ENCODE data around the gene ST6GALNAC4.

The ST6GALNAC4 gene

GRCh38 chr9:127925959-127926905 lies 9.4 kb upstream of the ST6GALNAC4 start:
- H3K4me3 ChIP-seq (ENCODE audit: low read depth, low read length) = no peak overlapping the region
- 0 out of 2 replicates have a peak, but pooled peaks cover 3% of the 10 kb centered on the region for H3K4me1 ChIP-seq (ENCODE audit: control insufficient read depth, insufficient read depth, low read length)
- H3K36me3 ChIP-seq (ENCODE audit: control insufficient read depth in 2 of 2, insufficient read depth in 1 of 2, low read length in 2 of 2) = no peaks in the 10 kb centered on the region
- no peak overlapping the region for H3K27ac ChIP-seq (ENCODE audit: extremely low read depth, low read depth, low read length)
- CTCF ChIA-PET = interaction anchor here (1.1 to 8.6 kb wide), 3 partner anchors 108 to 192 kb away, joined by 3 to 65 read pairs (median 4); partner anchors contain the start of gene TOR2A
- TF ChIP-seq ZNF654 (tag by site-specific recombination; IDR thresholded peaks at IDR 0.05; ENCODE audit: low read depth) (0 out of 2 replicates have a peak, but pooled peaks have one; percentile 4), GLIS1 (tag by site-specific recombination; IDR thresholded peaks at IDR 0.05) (peak; percentile 15; the same call in 1 of the 2 replicates), ZNF366 (tag by site-specific recombination; conservative IDR thresholded peaks at IDR 0.05) (peak; percentile 69), ZSCAN30 (tag by site-specific recombination; IDR thresholded peaks at IDR 0.05) (no peak), ZNF600 (tag by site-specific recombination; IDR thresholded peaks at IDR 0.05) (0 out of 2 replicates have a peak, but pooled peaks have one; percentile 9)
- no peaks in the 10 kb centered on the region for H3K9me3 ChIP-seq (ENCODE audit: control insufficient read depth, insufficient read depth, low read depth, low read length)
- POLR2A ChIA-PET = interaction anchor here (0.6 kb wide), 1 partner anchor 148 kb away, joined by 4 read pairs; no protein-coding TSS in a partner anchor

- H3K36me3 ChIP-seq (ENCODE audit: control insufficient read depth in 2 of 2, insufficient read depth in 1 of 2, low read length in 2 of 2) = no peaks in the 10 kb centered on the region
- no peak overlapping the region for H3K4me3 ChIP-seq (ENCODE audit: low read depth, low read length)
- no peak overlapping the region for H3K27ac ChIP-seq (ENCODE audit: extremely low read depth, low read depth, low read length)
- H3K4me1 ChIP-seq (ENCODE audit: control insufficient read depth, insufficient read depth, low read length) = no peaks in the 10 kb centered on the region
- ChIA-PET POLR2A (no interaction called here), CTCF (interaction anchor here (0.8 to 8.6 kb wide), 9 partner anchors 8 to 339 kb away, joined by 3 to 65 read pairs (median 5); partner anchors contain the start of gene TOR2A)
- no peaks in the 10 kb centered on the region for H3K9me3 ChIP-seq (ENCODE audit: control insufficient read depth, insufficient read depth, low read depth, low read length)
- TF ChIP-seq, protein P1, sequence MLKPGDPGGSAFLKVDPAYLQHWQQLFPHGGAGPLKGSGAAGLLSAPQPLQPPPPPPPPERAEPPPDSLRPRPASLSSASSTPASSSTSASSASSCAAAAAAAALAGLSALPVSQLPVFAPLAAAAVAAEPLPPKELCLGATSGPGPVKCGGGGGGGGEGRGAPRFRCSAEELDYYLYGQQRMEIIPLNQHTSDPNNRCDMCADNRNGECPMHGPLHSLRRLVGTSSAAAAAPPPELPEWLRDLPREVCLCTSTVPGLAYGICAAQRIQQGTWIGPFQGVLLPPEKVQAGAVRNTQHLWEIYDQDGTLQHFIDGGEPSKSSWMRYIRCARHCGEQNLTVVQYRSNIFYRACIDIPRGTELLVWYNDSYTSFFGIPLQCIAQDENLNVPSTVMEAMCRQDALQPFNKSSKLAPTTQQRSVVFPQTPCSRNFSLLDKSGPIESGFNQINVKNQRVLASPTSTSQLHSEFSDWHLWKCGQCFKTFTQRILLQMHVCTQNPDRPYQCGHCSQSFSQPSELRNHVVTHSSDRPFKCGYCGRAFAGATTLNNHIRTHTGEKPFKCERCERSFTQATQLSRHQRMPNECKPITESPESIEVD (tag by site-specific recombination; IDR thresholded peaks at IDR 0.05) = no peak
- TF ChIP-seq, protein P2, sequence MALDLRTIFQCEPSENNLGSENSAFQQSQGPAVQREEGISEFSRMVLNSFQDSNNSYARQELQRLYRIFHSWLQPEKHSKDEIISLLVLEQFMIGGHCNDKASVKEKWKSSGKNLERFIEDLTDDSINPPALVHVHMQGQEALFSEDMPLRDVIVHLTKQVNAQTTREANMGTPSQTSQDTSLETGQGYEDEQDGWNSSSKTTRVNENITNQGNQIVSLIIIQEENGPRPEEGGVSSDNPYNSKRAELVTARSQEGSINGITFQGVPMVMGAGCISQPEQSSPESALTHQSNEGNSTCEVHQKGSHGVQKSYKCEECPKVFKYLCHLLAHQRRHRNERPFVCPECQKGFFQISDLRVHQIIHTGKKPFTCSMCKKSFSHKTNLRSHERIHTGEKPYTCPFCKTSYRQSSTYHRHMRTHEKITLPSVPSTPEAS (tag by site-specific recombination; IDR thresholded peaks at IDR 0.05) = peak; percentile 95
Observed at GRCh38 chr9:127924736-127925444, 8.0 kb upstream of the ST6GALNAC4 start.

- ChIA-PET POLR2A (interaction anchor here (0.6 kb wide), 2 partner anchors 29 to 263 kb away, joined by 3 to 6 read pairs; no protein-coding TSS in a partner anchor), CTCF (interaction anchor here (0.8 to 8.6 kb wide), 8 partner anchors 9 to 194 kb away, joined by 3 to 65 read pairs (median 5); partner anchors contain the start of gene TOR2A)
- Histone ChIP-seq H3K4me1 (ENCODE audit: control insufficient read depth, insufficient read depth, low read length) (no peaks in the 10 kb centered on the region), H3K27ac (ENCODE audit: extremely low read depth, low read depth, low read length) (no peak overlapping the region), H3K36me3 (ENCODE audit: control insufficient read depth in 2 of 2, insufficient read depth in 1 of 2, low read length in 2 of 2) (no peaks in the 10 kb centered on the region), H3K4me3 (ENCODE audit: low read depth, low read length) (no peak overlapping the region), H3K9me3 (ENCODE audit: control insufficient read depth, insufficient read depth, low read depth, low read length) (no peaks in the 10 kb centered on the region)
- no peak for TF ChIP-seq KLF16 (tag by site-specific recombination; IDR thresholded peaks at IDR 0.05)
- no peak for TF ChIP-seq ZNF707 (tag by site-specific recombination; IDR thresholded peaks at IDR 0.05)
- TF ChIP-seq ZNF830 (tag by site-specific recombination; IDR thresholded peaks at IDR 0.05; ENCODE audit: low read depth) = no peak
Observed at GRCh38 chr9:127923771-127924170, 6.9 kb upstream of the ST6GALNAC4 start.

- ChIA-PET CTCF (interaction anchor here (0.5 to 8.6 kb wide), 6 partner anchors 10 to 195 kb away, joined by 3 to 65 read pairs (median 4); partner anchors contain the start of gene TOR2A), POLR2A (no interaction called here)
- no peak overlapping the region for H3K27ac ChIP-seq (ENCODE audit: extremely low read depth, low read depth, low read length)
- H3K9me3 ChIP-seq (ENCODE audit: control insufficient read depth, insufficient read depth, low read depth, low read length) = no peaks in the 10 kb centered on the region
- no peaks in the 10 kb centered on the region for H3K36me3 ChIP-seq (ENCODE audit: control insufficient read depth in 2 of 2, insufficient read depth in 1 of 2, low read length in 2 of 2)
- no peaks in the 10 kb centered on the region for H3K4me1 ChIP-seq (ENCODE audit: control insufficient read depth, insufficient read depth, low read length)
- TF ChIP-seq SP2 (tag by site-specific recombination; IDR thresholded peaks at IDR 0.05) = peak; percentile 35; the same call in 1 of the 2 replicates
- TF ChIP-seq INSM2 (tag by site-specific recombination; IDR thresholded peaks at IDR 0.05) = no peak
- H3K4me3 ChIP-seq (ENCODE audit: low read depth, low read length) = no peak overlapping the region
Observed at GRCh38 chr9:127923046-127923445, 6.2 kb upstream of the ST6GALNAC4 start.
